K562 (cell line): ENCODE measurements around the gene RAD21L1. TPM values are rescaled to one million over a fixed set of nuclear protein-coding genes. Genes with fewer than 3 reads are reported as not detected.

Source experiments
- CXXC5 ChIP-seq: fragments of 250-450 bp; sonication (Bioruptor Pico); IDR thresholded peaks from 2 replicates; pipeline ENCODE4 v1.8.0; 2022; ENCODE audit warnings: inconsistent platforms, mild to moderate bottlenecking, moderate library complexity
- JUN ChIP-seq, 2 experiments: sonication (generic) in 1 of 2; formaldehyde crosslinking in 1 of 2; IDR thresholded peaks; 2 replicates each; pipeline versions ENCODE4 v1.6.1 to v1.8.0; 2012 to 2022; ENCODE audit warnings: borderline replicate concordance in 2 of 2, mild to moderate bottlenecking in 2 of 2, improper control_type of control experiment in 1 of 2, low read depth in 1 of 2, low read length in 1 of 2, missing genetic modification reagents in 1 of 2
- KDM1A ChIP-seq, 2 experiments: fragments of 450-650 bp; IDR thresholded peaks; 2 replicates each; pipeline ENCODE4 v1.6.1; 2016; ENCODE audit warnings: mild to moderate bottlenecking in 2 of 2
- L3MBTL2 ChIP-seq: fragments of 450-650 bp; IDR thresholded peaks from 2 replicates; pipeline ENCODE4 v1.6.1; 2016; ENCODE audit warnings: mild to moderate bottlenecking, moderate library complexity
- SMARCE1 ChIP-seq: fragments of 450-650 bp; IDR thresholded peaks from 2 replicates; pipeline ENCODE4 v1.7.1; 2016; ENCODE audit warnings: mild to moderate bottlenecking
- TCF3 ChIP-seq: sonication (generic); formaldehyde crosslinking; IDR thresholded peaks from 2 replicates; pipeline ENCODE4 v1.4.0; 2020; ENCODE audit warnings: mild to moderate bottlenecking, missing genetic modification reagents
- ZBTB1 ChIP-seq: sonication (generic); formaldehyde crosslinking; IDR thresholded peaks from 2 replicates; pipeline ENCODE4 v1.8.1; 2023; ENCODE audit warnings: missing genetic modification reagents, low read depth, mild to moderate bottlenecking, borderline replicate concordance
- ZC3H8 ChIP-seq: fragments of 450-650 bp; IDR thresholded peaks from 2 replicates; pipeline ENCODE4 v1.6.1; 2017
- ZNF644 ChIP-seq: fragments of 200-800 bp; sonication (Bioruptor generic); IDR thresholded peaks from 2 replicates; pipeline ENCODE4 v1.6.1; 2016; ENCODE audit warnings: low read depth, missing genetic modification characterization, missing compliant biosample characterization
- polyA plus RNA-seq, 8 experiments: library from polyadenylated mRNA; depleted of rRNA in 4 of 8; stranded (reverse) in 5 of 8; unstranded in 3 of 8; fragments of >200 nt; fragmentation: Nextera tagmentation in 2 of 8; fragmentation: Illumina TruSeq in 1 of 8; extraction: Ambion mirVana in 2 of 8; extraction: Trizol in 1 of 8; gene quantifications; 2 replicates each; pipeline versions ENCODE4 v1.2.1 to v1.2.3, GENCODE V29; 2011 to 2014; ENCODE audit warnings: inconsistent platforms in 1 of 8, missing spikeins in 1 of 8
- total RNA-seq, 7 experiments: library from RNA; depleted of rRNA in 6 of 7; stranded (reverse); fragments of >200 nt in 6 of 7; fragmentation: Illumina TruSeq in 2 of 7; extraction: Trizol in 2 of 7; gene quantifications; 2 replicates each; pipeline versions ENCODE4 v1.2.1 to v1.2.3, GENCODE V29; 2011 to 2021; ENCODE audit warnings: low replicate concordance in 1 of 7
- TF ChIP-seq, protein P1 (sequence below): fragments of 250-450 bp; sonication (Bioruptor Pico); IDR thresholded peaks from 2 replicates; pipeline ENCODE4 v1.4.0; 2020
- TF ChIP-seq, protein P2 (sequence below): fragments of 450-650 bp; IDR thresholded peaks from 2 replicates; pipeline ENCODE4 v1.6.1; 2016; ENCODE audit warnings: mild to moderate bottlenecking, moderate library complexity

Gene RAD21L1
- total and polyA plus RNA-seq, 9 of the 15 experiments (the other 6 are each of a cell fraction or from before 2014, with no cell fraction given) = 0.17 to 1.7 (median 0.45) TPM; not detected in 1

DNA sequence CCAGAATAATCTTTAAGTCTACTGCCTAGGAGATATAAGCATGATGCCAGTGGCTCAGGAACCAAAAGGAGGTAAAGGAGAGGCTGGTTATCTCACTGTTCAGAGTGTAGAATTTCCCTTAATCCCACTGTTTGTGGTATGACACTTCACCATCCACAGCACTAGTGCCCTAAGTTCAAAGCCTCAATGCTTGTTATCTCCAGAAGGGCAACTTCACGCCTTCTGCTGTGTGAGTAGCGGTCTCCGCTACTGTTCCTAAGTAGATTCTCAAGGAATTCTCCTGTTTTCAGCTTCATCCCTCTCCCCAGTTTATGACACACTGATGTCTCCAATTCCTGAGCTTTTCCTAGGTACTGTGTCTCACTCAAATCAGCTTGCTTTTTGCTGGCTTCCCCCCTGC lies 26.6 kb downstream of the RAD21L1 start (continued):
- TF ChIP-seq, protein P1, sequence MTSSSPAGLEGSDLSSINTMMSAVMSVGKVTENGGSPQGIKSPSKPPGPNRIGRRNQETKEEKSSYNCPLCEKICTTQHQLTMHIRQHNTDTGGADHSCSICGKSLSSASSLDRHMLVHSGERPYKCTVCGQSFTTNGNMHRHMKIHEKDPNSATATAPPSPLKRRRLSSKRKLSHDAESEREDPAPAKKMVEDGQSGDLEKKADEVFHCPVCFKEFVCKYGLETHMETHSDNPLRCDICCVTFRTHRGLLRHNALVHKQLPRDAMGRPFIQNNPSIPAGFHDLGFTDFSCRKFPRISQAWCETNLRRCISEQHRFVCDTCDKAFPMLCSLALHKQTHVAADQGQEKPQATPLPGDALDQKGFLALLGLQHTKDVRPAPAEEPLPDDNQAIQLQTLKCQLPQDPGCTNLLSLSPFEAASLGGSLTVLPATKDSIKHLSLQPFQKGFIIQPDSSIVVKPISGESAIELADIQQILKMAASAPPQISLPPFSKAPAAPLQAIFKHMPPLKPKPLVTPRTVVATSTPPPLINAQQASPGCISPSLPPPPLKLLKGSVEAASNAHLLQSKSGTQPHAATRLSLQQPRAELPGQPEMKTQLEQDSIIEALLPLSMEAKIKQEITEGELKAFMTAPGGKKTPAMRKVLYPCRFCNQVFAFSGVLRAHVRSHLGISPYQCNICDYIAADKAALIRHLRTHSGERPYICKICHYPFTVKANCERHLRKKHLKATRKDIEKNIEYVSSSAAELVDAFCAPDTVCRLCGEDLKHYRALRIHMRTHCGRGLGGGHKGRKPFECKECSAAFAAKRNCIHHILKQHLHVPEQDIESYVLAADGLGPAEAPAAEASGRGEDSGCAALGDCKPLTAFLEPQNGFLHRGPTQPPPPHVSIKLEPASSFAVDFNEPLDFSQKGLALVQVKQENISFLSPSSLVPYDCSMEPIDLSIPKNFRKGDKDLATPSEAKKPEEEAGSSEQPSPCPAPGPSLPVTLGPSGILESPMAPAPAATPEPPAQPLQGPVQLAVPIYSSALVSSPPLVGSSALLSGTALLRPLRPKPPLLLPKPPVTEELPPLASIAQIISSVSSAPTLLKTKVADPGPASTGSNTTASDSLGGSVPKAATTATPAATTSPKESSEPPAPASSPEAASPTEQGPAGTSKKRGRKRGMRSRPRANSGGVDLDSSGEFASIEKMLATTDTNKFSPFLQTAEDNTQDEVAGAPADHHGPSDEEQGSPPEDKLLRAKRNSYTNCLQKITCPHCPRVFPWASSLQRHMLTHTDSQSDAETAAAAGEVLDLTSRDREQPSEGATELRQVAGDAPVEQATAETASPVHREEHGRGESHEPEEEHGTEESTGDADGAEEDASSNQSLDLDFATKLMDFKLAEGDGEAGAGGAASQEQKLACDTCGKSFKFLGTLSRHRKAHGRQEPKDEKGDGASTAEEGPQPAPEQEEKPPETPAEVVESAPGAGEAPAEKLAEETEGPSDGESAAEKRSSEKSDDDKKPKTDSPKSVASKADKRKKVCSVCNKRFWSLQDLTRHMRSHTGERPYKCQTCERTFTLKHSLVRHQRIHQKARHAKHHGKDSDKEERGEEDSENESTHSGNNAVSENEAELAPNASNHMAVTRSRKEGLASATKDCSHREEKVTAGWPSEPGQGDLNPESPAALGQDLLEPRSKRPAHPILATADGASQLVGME (CRISPR knock-in tag) = no peak
- TF ChIP-seq, protein P2, sequence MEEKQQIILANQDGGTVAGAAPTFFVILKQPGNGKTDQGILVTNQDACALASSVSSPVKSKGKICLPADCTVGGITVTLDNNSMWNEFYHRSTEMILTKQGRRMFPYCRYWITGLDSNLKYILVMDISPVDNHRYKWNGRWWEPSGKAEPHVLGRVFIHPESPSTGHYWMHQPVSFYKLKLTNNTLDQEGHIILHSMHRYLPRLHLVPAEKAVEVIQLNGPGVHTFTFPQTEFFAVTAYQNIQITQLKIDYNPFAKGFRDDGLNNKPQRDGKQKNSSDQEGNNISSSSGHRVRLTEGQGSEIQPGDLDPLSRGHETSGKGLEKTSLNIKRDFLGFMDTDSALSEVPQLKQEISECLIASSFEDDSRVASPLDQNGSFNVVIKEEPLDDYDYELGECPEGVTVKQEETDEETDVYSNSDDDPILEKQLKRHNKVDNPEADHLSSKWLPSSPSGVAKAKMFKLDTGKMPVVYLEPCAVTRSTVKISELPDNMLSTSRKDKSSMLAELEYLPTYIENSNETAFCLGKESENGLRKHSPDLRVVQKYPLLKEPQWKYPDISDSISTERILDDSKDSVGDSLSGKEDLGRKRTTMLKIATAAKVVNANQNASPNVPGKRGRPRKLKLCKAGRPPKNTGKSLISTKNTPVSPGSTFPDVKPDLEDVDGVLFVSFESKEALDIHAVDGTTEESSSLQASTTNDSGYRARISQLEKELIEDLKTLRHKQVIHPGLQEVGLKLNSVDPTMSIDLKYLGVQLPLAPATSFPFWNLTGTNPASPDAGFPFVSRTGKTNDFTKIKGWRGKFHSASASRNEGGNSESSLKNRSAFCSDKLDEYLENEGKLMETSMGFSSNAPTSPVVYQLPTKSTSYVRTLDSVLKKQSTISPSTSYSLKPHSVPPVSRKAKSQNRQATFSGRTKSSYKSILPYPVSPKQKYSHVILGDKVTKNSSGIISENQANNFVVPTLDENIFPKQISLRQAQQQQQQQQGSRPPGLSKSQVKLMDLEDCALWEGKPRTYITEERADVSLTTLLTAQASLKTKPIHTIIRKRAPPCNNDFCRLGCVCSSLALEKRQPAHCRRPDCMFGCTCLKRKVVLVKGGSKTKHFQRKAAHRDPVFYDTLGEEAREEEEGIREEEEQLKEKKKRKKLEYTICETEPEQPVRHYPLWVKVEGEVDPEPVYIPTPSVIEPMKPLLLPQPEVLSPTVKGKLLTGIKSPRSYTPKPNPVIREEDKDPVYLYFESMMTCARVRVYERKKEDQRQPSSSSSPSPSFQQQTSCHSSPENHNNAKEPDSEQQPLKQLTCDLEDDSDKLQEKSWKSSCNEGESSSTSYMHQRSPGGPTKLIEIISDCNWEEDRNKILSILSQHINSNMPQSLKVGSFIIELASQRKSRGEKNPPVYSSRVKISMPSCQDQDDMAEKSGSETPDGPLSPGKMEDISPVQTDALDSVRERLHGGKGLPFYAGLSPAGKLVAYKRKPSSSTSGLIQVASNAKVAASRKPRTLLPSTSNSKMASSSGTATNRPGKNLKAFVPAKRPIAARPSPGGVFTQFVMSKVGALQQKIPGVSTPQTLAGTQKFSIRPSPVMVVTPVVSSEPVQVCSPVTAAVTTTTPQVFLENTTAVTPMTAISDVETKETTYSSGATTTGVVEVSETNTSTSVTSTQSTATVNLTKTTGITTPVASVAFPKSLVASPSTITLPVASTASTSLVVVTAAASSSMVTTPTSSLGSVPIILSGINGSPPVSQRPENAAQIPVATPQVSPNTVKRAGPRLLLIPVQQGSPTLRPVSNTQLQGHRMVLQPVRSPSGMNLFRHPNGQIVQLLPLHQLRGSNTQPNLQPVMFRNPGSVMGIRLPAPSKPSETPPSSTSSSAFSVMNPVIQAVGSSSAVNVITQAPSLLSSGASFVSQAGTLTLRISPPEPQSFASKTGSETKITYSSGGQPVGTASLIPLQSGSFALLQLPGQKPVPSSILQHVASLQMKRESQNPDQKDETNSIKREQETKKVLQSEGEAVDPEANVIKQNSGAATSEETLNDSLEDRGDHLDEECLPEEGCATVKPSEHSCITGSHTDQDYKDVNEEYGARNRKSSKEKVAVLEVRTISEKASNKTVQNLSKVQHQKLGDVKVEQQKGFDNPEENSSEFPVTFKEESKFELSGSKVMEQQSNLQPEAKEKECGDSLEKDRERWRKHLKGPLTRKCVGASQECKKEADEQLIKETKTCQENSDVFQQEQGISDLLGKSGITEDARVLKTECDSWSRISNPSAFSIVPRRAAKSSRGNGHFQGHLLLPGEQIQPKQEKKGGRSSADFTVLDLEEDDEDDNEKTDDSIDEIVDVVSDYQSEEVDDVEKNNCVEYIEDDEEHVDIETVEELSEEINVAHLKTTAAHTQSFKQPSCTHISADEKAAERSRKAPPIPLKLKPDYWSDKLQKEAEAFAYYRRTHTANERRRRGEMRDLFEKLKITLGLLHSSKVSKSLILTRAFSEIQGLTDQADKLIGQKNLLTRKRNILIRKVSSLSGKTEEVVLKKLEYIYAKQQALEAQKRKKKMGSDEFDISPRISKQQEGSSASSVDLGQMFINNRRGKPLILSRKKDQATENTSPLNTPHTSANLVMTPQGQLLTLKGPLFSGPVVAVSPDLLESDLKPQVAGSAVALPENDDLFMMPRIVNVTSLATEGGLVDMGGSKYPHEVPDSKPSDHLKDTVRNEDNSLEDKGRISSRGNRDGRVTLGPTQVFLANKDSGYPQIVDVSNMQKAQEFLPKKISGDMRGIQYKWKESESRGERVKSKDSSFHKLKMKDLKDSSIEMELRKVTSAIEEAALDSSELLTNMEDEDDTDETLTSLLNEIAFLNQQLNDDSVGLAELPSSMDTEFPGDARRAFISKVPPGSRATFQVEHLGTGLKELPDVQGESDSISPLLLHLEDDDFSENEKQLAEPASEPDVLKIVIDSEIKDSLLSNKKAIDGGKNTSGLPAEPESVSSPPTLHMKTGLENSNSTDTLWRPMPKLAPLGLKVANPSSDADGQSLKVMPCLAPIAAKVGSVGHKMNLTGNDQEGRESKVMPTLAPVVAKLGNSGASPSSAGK = peak; percentile 37; the same call in 1 of the 2 replicates
- no peak for TF ChIP-seq ZBTB1 (CRISPR knock-in tag)
- peak; percentile 36; the same call in 1 of the 2 replicates for TF ChIP-seq TCF3 (CRISPR knock-in tag)
- TF ChIP-seq CXXC5 (CRISPR knock-in tag) = peak; percentile 20; the same call in 1 of the 2 replicates
- no peak for TF ChIP-seq ZC3H8
- TF ChIP-seq KDM1A (IDR thresholded peaks at IDR 0.05) = 0 out of 4 replicates have a peak, but pooled peaks of 1 of the 2 experiments have one; percentile 23
- no peak for TF ChIP-seq JUN (IDR thresholded peaks at IDR 0.05; ENCODE audit: borderline replicate concordance, low read depth, low read length)
- TF ChIP-seq JUN (CRISPR knock-in tag; IDR thresholded peaks at IDR 0.05; ENCODE audit: borderline replicate concordance) = no peak
- no peak for TF ChIP-seq ZNF644 (tag)
- TF ChIP-seq SMARCE1 = no peak
- 0 out of 2 replicates have a peak, but pooled peaks have one; percentile 28 for TF ChIP-seq L3MBTL2
